ENCODE data around the gene GNLY.

GRCh38 chr2:85734942-85735608 lies 40.9 kb downstream of the GNLY start:
- no peak for TF ChIP-seq CTCF (IDR thresholded peaks at IDR 0.05; ENCODE audit: low read depth, low read length)
- no peak for TF ChIP-seq EZH2phosphoT487 (IDR thresholded peaks at IDR 0.05; ENCODE audit: low read depth)

Measured in OCI-LY3 (cell line).